HG03060 (cell line): ENCODE data around the gene SERPINE2.

ENCODE experiments used
- ATAC-seq: cut with Tn5 transposase; IDR thresholded peaks from one replicate; pipeline ENCODE4 v1.9.1; 2021; ENCODE audit warnings: low read depth, moderate number of reproducible peaks; ENCODE audit not compliant: unreplicated experiment

Gene SERPINE2

DNA sequence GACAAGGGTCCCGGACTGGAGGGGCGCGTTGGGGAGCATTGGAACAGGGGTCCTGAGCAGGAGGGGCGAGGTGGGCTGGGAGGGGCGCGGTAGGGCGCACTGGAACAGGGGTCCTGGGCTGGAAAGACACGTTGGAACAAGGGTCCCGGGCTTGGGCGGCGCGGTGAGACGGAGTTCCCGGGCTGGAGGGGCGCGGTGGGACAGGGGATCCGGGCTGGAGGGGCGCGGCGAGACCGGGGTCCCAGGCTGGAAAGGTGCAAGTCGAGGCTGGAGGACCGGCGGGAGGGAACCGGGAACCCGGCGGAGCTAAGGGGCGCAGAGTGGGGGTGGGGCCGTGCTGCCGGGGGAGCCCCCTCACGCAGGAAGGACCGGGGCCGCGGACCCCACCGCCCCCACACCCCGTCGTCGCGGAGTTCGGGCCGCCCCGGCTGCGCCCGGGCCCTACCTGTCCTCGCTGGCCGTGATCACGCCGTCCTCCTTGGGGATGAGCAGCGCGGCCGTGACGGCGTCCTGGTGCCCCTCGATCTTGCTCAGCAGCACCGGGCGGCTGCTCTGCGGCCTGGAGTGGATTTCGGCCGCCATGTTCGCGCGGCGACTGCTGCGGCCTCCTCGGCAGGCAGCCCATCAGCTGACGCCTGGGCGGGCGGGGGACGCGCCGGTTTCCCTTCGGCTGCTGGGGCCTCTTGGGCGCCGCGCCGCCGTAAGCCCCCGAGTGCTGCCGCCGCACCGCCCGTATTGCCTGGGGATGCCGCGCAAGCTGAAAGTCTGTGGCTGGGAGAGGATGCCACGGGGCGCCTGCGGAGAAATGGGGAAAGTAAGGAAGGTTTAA, 94.2 kb downstream of the SERPINE2 start, which contains the start of gene WDFY1:
WDFY1 (minus strand) TSS at position 633 of the 829 bp plus-strand sequence; CDS start at position 582, 51 bp downstream.
- peak; percentile 29 for ATAC-seq

DNA sequence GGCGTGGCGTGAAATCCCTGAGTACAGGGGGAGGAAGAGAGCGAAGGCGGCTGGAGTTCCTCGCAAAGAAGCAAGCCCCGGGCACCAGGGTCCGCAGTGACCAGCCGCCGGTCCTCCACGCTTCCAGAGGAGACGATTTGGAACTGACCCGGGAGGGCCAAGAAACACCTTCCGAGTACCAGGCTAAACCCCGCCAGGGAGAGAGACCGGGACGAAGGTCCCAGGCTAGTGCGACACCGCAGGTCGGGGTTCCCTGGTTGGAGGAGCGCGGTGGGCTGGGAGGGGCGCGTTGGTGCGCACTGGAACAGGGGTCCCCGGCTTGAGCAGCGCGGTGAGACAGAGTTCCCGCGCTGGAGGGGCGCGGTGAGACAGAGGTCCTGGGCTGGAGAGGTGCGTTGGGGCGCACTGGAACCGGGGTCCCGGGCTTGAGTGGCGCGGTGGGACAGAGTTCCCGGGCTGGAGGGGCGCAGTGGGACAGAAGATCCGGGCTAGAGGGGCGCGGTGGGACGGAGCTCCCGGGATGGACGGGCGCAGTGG, 94.9 kb downstream of the SERPINE2 start:
- no peak for ATAC-seq

DNA sequence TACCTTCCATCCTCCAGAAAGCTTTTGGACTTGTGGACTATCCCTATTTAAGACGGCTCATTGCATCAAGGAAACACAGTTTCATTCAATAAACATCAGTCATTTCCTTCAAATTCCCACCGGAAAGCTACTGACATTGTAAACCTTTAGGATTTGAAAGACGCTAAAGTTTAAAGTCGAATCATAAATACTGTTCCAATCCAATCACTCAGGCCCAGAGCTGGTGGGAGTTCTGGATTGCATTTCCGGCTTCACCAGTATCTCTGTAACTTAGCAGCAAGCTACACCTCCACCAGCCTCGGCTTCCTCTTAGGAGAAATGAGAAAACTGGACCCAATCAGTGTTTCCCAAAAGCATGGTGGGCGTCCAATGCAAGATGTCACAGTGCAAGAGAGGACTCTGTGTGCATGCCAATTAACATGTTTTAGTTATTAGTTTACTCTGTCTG, 95.5 kb downstream of the SERPINE2 start:
- no peak for ATAC-seq

DNA sequence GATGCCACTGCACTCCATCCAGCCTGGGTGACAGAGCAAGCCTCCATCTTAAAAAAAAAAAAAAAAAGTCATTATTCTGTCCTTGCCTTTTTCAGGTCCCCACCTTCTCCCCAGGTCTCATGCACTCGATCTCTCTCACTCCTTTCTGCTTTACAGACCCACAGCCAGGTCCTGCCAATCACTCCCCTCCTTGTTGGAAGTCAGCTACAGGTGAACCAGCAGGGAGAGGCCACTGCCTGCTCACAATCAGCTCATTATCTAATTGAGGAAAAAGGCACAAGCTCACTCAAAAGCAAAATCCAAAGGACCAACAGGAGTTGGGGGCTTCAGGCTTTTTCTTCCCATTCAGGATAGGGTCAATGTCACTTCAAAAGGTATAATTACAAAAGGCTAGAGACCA, 96.0 kb downstream of the SERPINE2 start:
- ATAC-seq, result no peak

DNA sequence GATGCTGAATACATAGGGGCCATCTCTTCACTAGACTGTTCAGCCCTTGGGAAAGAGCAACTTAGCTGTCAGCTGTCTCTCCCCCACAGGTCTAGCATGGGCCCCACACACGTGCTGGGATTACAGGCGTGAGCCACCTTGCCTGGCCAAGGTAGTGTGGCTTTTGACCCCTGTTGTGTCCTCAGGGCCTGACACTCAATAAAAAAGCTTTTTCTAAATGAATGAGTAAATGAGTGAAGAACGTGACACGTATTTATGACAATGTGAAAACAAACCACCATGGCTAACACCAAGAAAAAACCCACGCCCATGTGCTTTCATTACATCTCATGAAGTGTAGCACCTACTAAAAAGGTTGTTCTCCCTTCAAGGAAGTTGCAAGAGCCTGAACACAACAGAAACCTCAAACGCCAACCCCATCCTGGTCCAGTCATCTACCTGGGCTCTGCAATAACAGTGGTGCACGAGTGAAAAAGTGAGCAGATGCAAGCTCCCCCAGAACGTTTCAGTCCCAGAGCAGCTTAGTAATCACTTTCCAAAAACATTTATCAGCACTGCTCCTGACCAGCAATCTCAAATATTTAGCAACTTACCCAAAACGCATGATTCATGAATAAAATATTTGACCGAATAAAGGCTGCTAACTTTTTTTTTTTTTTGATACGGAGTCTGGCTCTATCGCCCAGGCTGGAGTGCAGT, 97.4 kb downstream of the SERPINE2 start:
- peak; percentile 67 for ATAC-seq

DNA sequence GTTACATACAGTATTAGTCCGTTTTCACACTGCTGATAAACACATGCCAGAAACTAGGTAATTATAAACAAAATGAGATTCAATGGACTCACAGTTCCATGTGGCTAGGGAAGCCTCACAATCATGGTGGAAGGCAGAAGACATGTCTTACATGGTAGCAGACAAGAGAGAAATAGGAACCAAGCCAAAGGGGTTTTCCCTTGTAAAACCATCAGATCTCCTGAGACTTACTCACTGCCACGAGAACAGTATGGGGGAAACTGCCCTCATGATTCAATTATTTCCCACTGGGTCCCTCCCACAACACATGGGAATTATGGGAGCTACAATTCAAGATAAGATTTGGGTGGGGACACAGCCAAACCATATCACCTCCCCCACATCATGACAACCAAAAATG, 99.6 kb downstream of the SERPINE2 start:
- peak; percentile 24 for ATAC-seq

DNA sequence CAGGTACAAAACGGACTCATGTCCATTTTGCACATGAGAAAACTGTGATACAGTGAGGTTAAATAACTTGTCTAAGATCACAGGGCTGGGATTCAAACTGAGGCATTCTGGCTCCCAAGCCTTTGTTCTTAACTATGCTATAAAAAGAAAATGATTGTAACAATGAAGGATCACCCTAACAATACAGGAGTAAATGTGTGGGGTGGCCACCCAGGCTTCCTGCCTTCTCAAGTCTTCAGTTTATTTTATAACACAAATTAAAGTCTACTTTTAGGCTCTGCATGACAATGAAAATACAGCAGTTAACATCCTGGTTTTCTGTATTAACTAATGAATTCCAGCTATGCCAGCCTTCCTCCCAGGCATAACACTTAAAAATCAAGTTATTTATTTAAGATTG, 101.6 kb downstream of the SERPINE2 start:
- ATAC-seq, result no peak

DNA sequence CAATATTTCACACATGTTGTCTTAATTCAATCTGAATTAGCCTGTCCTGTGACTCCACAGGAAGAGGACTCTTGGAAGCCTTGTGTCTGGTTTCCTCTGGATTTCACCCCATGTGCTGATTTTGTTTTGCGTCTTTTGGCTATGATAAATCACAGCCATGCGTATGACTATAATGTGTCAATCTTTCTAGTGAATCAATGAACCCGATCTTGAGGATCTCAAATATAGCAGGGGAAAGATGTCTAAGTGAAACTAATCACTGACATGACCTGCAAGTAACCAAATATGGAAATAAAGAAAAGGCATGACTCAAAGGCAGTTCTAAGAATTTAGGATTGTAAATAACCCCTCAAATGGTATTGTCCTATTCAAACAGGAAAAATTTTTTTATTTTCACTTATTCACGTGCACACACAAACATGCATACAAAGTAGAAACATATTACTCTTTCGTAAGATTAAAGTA, 102.2 kb downstream of the SERPINE2 start:
- ATAC-seq, result peak; percentile 31

DNA sequence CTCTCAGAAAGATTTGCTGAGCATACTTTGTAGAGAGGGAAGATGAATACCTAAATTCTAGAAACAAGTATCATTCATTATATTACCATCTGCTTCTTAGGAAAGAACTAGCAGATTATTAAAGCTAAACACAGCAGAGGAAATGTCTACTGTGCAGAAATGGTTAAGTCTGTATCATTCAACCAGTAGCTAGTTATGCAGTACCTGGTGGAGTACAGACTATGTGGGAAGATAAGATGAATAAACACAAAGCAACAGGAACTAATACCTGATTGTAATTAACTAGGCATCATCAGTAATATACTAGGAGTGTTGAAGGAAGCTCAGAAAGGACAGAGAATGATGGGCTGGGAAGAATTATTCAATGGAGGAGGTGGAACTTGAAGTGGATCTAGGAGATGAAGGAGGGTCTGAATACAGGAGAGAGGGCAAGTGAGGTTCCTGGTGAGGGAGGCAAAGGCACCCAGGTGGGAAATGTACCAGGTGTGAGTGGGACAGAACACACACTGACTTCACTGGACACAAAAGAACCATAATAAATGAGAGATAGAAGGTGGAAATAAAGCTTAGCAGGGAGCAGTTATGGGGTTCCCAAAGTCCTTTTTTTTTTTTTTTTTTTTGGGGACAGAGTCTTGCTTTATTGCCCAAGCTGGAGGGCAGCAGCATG, 103.5 kb downstream of the SERPINE2 start:
- no peak for ATAC-seq

DNA sequence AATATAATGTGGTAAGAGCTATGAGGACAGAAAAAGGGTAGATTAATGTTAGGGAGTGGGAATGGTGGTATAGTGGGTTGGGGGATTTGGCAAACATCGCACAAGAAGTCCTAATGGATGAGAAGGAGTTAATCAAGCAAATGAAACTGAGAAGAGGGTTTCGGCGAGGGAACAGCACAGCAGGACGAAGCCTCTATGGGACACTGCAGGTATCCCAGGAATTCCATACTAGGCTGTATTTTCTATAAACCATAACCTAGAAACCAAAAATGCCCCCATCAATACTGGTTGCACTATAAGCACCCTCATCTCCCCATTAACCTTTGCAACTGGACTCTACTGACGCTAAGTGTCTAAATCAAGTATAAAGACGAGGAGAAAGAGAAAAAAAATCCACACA, 104.2 kb downstream of the SERPINE2 start:
- ATAC-seq, result no peak

DNA sequence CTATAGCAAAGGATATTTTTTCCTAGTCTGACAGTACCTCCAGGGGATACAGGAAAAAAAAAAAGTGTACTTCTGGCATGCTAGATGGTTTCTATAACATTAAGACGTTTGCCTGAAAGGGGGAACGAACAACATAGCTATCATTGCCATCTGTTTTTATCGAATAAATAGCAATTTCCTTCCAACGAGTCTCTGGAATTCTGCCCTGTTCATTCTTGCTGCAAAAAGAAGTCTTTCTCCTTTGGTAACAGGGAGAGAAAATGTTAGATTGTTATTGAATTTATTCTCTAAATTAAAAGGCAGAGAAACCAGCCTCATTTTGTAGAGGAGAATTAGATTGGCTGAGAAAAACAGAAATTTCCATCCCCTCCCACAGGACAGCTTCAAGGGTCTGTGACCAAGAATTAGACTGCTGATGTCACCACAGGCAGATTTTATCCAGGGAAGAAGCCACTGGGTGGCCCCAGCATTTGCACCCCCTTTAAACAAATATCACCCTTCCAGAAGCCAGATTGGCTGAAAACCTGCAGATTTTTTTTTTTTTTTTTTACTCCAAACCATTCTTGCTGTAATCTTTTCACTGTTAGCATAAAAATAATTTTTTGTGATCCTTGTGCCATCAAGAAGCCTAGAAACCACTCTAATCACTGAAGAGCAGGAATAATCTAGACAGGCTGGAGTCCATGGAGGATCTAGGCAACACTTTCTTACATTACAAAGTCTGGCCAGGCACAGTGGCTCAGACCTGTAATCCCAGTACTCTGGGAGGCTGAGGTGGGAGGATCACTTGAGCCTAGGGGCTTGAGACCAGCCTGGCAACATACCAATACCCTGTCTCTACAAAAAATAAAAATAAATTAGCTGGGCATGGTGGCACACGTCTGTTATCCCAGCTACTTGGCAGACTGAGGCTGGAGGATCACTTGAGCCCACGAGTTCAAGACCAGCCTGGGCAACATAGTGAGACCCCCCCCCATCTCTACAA, 106.0 kb downstream of the SERPINE2 start:
- ATAC-seq, result no peak

DNA sequence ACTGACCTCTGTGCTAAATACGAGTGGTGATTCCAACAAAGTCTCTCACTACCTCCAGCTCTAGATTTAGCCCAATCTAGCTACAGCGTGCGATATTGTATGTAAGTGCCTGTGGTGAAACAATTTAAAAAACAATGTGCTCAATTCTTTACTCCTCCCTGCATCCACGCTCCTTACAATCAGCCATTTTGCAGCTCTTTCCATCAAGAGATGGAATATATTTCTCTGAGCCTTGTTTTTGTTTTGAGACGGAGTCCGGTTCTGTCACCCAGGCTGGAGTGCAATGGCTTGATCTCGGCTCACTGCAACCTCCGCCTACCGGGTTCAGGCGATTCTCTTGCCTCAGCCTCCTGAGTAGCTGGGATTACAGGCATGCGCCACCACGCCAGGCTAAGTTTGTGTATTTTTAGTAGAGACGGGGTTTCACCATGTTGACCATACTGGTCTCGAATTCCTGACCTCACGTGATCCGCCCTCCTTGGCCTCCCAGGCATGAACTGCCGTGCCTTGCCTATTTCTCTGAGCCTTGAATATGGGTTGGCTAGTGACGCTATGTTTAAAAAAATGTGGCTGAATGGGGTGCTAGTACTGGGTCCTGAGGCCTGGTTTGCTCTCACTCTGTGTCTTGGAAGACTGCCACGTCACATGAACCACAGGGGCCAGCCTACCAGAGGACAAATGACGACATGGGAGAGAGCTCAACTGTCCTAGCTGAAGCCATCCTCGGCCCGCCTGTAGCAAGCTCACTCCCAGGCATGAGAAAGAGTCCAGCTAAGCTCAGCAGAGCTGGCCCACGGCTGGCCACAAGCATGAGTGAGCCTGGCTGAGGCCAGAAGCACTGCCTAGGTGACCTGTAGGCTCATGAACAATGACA, 108.7 kb downstream of the SERPINE2 start:
- no peak for ATAC-seq

DNA sequence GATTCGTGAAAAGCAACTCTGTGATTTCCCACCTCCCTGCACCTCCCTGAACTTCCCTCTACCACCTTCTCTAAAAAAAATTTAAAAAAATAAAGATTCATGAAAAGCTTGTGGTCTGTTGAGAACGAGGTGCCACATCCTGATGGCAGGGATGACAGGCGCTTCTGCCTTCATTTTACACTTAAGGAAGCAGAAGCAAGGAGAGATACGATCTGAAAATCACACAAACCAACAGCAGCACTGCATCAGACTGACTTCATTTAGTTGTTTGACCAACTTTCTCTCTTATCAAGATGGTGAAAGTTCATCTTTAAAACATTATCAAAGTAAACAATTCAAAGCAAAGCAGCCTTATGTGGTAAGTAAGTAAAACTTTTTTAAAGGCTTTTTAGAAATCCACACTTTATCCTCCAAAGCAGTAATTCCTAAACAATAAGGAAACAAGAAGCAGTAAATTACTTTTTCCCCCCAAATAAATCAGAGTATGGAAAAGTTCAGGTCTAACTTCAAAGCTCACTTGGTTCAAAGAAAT, 109.4 kb downstream of the SERPINE2 start:
- ATAC-seq, result no peak

DNA sequence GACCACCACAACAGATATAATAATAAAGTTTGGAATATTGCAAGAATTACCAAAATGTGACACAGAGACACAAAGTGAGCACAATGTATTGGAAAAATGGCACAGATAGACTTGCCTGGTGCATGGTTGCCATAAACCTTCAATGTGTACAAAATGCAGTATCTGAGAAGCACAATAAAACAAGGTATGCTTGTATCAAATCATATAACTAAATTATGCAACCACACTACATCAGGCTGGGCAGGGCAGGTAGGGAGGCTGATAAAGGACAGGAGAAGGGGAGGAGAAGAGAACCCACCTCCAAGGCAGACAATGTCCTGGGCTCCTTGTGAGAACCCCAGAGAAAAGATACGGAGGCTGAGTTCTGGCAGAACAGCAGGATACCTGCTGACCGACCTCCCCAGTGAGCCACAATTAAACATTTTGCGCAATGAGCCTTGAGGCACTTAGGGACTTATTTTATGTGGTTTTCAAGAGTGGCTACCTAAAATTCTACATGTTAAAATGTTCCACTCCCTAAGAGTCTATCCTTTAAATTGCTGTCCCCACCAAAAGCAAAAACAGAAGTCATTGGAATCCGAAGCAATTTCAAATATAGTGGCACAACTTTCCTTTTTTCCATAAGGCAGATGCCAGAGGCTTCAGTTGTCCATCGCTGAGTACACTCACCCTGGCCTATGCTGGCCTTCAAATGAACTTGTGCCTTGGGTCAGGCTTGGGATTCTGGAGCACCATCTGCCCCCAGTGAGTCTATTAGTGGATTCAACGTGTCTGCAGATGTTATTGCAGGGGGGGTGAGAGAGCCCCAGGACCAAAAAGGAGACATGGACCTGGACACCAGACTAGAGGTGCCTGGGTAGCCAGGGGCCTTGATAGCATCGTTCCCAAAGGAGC, 110.7 kb downstream of the SERPINE2 start:
- ATAC-seq, result no peak

DNA sequence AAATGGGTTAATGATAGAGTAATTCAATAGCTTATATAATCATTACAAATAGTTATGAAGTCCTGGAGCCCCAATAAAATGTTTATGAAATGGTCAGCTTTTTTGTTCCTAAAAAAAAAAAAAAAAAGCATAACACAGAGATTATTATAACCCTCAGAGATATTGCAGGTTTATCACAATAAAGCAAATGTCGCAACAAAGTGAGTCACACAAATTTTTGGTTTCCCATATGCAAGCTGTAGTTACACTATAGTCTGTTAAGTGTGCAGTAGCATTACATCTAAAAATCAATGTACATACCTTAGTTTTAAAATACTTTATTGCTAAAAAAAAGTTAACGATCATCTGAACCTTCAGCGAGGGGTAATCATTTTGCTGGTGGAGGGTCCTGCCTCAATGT, 114.0 kb downstream of the SERPINE2 start:
- no peak for ATAC-seq
